ELR (cell line): ENCODE results near the gene SLC4A2.

Experiments
- DNase-seq: peaks from one replicate; pipeline ENCODE4 v3.0.0-alpha.2; 2015; ENCODE audit warnings: low read depth

Gene SLC4A2

GRCh38 chr7:151045967-151046366, 13.4 kb upstream of the SLC4A2 start:
- no peak for DNase-seq

DNA sequence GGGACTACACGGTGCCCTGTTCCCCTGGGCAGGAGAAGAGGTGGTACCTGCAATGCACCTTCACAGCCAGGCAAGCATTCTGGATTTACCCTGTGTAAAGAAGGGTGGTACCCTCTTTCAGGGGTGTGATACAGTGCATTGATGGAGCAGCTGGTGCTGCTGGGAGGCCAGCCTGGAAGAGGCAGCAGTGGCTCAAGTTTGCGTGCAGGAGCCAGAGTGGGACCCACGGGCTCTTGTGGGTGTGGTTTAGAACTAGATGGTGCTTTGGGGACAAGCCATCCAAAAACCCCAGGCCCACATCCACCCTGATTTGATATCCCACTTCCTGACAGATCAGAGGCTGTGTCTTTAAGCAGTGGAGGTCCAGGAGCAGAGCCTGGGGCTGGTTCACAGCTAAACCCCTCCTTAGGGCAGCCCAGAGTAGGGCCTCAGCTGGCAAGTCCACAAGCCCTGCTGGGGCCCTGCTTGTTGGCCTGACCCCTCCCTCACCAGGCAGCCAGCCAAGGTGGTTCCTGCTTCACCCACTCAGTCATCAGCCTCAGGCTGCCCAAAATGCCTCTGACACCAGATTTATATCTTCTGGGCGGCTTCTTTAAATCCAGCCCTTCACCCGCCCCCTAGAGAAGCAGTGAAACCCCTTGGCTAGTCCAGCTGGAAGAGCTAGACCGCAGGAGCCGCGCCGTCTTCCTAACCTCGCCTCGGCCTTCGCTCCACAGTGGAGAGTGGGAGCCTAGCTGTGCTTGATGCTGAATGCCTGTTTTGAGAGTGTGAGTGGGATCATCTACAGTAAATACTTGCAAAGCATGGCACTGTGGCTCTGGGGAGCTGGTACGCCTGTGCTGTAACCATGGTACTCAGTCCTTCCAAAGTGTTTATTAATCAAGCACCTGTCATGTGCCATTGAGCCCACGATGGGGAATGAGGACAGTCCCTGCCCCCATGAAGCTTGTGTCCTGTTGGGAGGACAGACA, 12.5 kb upstream of the SLC4A2 start:
- peak; percentile 45 for DNase-seq

GRCh38 chr7:151047976-151048815, 11.2 kb upstream of the SLC4A2 start, which contains the start of gene ASIC3:
TSS of gene ASIC3 (plus strand) at chr7:151048531. CDS start at chr7:151048886, 355 bp downstream.
- DNase-seq = no peak

DNA sequence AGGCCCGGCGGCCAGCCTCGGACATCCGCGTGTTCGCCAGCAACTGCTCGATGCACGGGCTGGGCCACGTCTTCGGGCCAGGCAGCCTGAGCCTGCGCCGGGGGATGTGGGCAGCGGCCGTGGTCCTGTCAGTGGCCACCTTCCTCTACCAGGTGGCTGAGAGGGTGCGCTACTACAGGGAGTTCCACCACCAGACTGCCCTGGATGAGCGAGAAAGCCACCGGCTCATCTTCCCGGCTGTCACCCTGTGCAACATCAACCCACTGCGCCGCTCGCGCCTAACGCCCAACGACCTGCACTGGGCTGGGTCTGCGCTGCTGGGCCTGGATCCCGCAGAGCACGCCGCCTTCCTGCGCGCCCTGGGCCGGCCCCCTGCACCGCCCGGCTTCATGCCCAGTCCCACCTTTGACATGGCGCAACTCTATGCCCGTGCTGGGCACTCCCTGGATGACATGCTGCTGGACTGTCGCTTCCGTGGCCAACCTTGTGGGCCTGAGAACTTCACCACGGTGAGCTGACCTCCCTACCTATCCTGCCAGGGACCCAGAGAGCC, 10.4 kb upstream of the SLC4A2 start:
- DNase-seq = no peak

DNA sequence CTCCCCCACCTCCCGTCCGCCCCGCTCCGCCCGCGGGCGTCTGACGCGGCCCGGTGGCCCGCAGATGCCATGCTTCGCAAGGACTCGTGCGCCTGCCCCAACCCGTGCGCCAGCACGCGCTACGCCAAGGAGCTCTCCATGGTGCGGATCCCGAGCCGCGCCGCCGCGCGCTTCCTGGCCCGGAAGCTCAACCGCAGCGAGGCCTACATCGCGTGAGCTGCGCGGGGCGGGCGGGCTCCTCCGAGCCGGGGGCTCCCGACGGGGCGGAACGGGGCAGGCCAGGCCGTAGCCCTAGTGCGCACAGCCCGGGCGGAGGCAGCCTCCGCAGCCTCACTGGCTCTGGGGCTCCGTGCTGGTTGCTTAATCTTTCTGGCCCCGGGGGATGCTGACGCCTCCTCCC, 8.3 kb upstream of the SLC4A2 start:
- DNase-seq = peak; percentile 59

DNA sequence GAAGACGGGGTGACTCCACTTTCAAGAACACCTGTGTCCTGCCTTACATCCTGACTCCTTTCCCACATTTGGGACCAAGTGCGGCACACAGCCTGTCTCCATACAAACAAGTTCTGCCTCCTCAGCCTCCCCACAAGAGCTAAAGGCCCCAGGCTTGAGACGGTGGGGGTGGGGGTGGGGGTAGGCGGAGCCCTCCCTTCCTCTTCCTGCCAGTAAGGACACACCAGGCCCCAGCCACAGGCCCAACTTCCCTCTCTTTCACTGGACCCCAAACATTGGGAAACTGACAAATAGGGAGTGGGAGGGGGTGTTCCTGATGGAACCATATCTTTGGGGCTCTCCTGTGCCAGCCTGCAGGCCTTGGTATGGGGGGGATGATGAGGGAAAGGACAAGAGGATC, 6.3 kb upstream of the SLC4A2 start:
- no peak for DNase-seq

DNA sequence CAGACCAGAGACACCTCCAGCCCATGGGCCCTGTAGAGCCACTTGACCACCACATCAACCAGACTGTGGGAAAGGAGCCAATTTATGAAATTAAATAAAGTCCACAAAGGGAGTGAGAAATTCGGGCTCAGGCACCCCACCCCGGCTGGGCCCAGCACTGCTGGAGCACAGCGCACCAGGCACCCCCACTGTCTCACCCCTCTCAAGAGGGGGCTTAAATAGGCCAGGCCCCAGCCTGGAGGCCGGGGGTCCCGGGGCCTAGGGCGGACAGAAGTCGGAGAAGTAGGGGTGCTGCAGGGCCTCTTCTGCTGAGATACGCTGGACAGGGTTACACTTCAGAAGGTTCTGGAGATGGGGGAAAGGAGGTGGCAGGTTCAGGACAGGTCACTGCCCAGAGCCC, 5.6 kb upstream of the SLC4A2 start:
- no peak for DNase-seq

GRCh38 chr7:151056283-151056665, 3.1 kb upstream of the SLC4A2 start:
- DNase-seq = no peak

DNA sequence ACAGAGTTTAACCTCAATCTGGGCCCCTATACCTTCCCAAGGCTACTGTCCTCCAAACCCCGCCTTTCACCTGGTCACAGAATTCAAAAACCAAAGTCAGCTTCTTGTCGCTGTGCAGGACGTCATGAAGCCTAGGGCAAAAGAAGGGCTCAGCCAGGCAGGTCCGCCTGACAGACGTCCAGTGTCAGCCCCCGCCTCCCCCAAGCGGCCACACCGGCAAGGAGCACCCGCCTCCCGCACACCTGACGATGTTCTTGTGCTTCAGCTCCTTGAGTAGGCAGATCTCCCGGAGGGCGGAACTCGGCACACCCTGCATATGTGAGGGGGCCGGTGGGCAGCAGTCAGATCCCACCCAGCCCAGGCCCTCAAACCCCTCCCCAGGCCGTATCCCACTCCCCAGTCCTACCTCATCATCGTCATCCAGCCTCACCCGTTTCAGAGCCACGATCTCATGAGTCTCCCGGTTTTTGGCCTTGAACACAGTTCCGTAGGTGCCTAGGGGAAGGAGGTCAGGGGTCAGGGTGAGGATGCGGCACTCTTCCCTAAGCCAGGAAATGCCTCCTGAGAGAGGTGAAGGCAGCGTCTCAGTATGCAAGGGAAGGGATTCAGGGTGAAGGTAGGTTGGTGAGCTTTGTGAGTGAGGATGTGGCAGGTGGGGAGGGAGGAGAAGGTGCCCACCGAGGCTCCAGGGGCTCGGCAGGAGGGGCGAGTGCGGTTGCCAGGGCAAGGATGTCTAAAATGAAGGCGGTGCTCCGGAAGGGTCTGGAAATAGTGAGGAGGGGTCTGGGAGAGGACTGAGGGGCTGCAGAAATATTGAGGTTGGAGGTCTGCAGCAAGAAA, 2.5 kb upstream of the SLC4A2 start:
- DNase-seq = no peak

DNA sequence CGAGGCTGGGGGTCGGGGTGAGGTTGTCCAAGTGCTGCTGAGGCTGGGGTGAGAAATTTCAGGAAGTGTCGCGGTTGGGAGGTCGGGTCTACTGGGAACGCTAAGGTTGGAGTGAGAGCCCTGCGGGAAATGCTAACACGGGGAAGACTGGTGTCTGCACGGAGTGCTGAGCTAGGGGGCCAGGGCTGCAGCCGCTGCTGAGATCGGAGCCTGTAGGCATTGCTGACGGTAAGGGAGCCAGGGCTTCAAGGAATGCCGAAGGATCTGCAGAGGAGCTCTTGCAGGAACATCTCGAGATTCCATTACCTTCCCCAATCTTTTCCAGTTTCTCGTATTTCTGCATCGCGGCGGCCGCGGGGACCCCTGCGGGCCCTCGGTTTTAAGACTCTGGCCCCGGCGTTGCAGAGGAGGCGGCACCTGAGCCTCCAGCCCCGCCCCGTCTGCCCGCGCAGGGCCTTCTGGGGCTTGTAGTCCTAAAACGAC, 1.8 kb upstream of the SLC4A2 start, which contains the start of gene CDK5:
Gene CDK5, minus strand, starts transcription at position 392 of the 483 bp plus-strand sequence. Its CDS starts 49 bp downstream, at position 343.
- DNase-seq = no peak

GRCh38 chr7:151057989-151058780, 1.2 kb upstream of the SLC4A2 start:
- DNase-seq = peak; percentile 99

DNA sequence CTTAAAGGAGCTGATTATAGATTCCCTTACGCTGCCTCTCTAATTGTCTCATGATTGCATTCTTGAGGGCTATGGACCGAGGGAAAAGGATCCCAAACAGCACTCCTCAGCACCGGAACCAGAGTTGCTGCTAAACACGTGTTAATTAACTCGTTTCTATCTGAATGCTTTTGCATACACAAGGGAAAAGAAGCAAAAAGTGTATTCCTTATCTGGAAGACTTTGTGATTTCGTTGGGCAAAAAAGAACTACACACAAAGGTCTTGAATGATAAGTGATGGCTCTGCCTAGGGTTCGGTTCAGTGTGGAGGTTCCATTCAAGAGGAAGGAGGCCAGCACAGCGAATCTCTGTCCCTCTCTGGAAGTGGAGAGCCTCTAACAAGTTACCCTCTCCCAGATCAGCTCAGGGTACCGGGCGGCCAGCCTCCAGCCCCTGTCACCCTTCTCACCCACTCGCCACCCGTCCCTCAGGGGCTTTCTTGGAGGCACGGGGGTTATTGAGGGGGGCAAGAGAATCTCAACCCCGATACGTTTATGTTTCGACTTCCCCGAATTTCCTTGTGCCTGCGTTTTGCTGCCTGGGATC, 515 bp upstream of the SLC4A2 start:
- DNase-seq = peak; percentile 47

GRCh38 chr7:151060113-151060415, 675 bp downstream of the SLC4A2 start:
- DNase-seq = peak; percentile 49

DNA sequence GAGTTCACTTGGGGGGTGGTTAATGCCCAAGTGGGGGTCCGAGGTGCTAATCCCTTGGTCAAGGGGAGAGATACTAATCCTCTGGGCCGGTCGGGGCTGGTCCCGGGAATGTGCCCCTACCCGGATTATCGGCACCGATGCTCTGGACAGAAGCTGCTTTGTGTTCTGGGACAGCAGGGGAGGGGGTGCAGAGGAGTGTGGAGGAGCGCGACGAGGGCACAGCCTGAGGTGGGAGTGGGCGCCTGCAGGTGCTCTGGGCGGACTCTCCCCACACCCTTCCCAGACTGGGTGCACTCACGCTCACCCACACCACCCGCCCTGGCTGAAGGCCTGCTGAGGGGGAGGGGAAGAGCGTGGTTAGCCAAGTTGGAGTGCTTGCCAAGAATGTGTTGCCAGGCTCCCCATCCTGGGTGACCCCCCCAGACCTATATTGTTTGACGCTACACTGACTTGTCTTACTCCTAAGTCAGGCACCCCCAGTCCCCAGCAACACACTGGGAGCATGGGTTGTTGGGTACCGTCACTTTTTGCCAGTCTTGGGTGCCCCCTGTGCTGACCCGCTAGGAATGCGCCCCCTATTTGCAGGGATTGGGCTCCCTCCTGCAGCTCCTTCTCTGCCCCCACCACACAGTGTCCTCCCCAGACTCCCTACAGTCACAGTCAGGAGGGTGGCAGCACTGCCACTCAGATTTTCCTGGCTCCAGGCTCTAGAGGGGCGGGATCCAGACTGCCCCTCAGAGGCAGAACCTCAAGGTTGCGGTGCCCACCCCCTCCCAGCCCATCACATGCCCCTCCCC, 1.2 kb downstream of the SLC4A2 start:
- peak; percentile 48 for DNase-seq

DNA sequence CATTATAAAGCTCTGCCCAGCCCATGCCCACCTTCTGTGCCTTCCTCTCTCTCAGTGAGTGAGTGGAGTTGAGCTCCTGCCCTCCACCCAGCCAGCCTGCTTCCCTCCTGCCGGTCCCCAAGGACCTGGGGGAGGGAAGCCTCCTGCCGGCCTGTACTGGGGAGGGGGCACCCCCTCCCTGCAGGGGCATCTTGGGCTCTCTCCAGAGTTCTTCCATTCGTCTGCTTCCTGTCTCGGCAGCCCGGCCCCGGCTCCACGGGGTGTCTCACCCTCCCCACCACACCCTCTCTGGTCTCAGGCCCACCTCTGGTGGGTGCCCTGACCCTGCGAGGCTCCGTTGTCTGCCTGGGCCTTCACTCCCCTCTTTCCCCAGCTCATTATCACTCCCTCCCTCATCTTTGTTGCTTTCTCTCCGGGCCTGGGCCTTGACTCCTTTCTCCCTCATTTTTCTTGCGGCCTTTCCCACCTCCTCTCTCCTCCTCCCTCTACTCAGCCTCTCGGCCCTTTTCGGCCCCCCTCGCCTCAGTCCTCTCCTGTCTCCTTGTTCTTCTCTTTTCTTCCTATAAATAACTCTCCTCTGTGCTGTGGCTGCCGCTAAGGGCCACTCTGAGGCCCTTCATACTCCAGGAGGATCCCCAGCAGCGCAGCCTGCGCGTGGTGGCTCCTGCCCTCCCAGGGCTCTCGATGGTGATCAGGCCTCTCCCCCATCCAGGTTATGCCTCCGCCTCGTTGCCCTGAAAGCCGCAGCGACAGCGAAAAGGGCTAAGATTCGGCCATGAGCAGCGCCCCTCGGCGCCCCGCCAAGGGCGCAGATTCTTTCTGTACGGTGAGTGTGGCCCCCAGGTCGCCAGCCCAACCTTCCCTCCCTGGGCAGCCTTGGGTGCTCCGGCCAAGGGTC, 2.1 kb downstream of the SLC4A2 start:
- DNase-seq = no peak

GRCh38 chr7:151062111-151062398, 2.7 kb downstream of the SLC4A2 start:
- no peak for DNase-seq

DNA sequence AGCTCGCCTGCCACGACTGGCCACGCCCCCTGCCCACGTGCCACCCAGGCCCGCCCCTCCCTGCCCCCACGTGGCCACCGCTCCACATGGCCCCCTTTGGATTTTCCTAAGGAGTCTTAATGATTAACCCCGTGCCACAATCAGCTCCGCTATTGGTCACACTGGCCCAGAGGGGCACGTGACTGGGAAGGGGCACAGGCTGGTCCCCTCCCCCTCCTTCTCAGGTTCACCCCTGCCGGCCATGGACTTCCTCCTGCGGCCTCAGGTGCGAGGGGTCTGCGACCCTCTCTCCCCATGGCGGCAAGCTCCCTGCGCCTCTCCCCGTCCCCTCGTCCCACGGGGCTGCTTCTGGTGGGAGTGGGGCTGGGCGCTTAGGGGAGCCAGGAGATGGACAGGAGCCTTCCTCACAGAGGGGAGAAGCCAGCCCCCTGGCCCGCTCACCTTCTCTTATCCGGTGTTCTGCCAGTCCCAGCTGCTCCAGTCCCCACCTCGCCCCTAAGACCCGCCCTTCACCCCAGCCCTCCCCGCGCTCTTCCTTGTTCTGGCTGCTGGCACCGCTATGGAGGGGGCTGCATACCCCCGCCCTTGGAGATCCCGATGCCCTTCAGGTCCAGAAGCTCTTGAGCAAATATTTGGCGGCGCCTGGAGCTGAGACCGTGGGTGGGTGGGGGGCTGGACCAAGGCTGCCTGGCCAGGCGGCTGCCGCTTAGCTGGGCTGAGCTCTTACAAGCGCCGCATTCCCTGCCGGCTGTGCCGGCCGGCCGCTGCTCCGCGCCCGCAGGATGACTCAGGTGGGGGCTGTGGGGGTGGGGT, 3.2 kb downstream of the SLC4A2 start:
- peak; percentile 71 for DNase-seq

- DNase-seq = peak; percentile 55
Measured at GRCh38 chr7:151063212-151063561, 3.8 kb downstream of the SLC4A2 start.
